Muscle of arm (tissue), 12 donors: ENCODE results near the gene MAP3K8. TPM values are rescaled to one million over a fixed set of nuclear protein-coding genes. Genes with fewer than 3 reads are reported as not detected.

Experiments used
- DNase-seq: peaks from one replicate; pipeline ENCODE4 v3.0.0-alpha.2; 2013
- polyA plus RNA-seq, 12 donors: library from polyadenylated mRNA; unstranded; fragments of 120-200 nt; gene quantifications; one replicate each; pipeline ENCODE4 v1.2.1, GENCODE V29; 2013; ENCODE audit not compliant: insufficient read length in 12 of 12

Gene MAP3K8
- polyA plus RNA-seq, 12 donors, result 2.3 to 12.8 (median 3.4) TPM; not detected in 2

GRCh38 chr10:30490289-30491000 lies 56.5 kb downstream of the MAP3K8 start:
- no peak for DNase-seq

GRCh38 chr10:30491204-30491915 lies 57.4 kb downstream of the MAP3K8 start:
- DNase-seq, result no peak

- no peak for DNase-seq
These were observed 58.0 kb downstream of the MAP3K8 start for GRCh38 chr10:30491916-30492515.

GRCh38 chr10:30493609-30494530 lies 59.9 kb downstream of the MAP3K8 start:
- no peak for DNase-seq

GRCh38 chr10:30494558-30494957 lies 60.6 kb downstream of the MAP3K8 start:
- DNase-seq, result no peak

GRCh38 chr10:30495687-30496086 lies 61.7 kb downstream of the MAP3K8 start:
- DNase-seq, result no peak

GRCh38 chr10:30499816-30500215 lies 65.8 kb downstream of the MAP3K8 start:
- no peak for DNase-seq

- DNase-seq, result no peak
These were observed 66.5 kb downstream of the MAP3K8 start for GRCh38 chr10:30500534-30500933.

- no peak for DNase-seq
These were observed 67.0 kb downstream of the MAP3K8 start for GRCh38 chr10:30500963-30501504.

GRCh38 chr10:30502266-30503060 lies 68.5 kb downstream of the MAP3K8 start:
- no peak for DNase-seq

- DNase-seq, result no peak
These were observed 69.8 kb downstream of the MAP3K8 start for GRCh38 chr10:30503700-30504266.

GRCh38 chr10:30505543-30506298 lies 71.7 kb downstream of the MAP3K8 start:
- DNase-seq, result no peak

- DNase-seq, result no peak
These were observed 75.5 kb downstream of the MAP3K8 start for GRCh38 chr10:30509508-30509907.

GRCh38 chr10:30510184-30510931 lies 76.4 kb downstream of the MAP3K8 start:
- no peak for DNase-seq

- DNase-seq, result no peak
These were observed 77.1 kb downstream of the MAP3K8 start for GRCh38 chr10:30510932-30511700.
